ENCODE data around the gene ATP5F1B. TPM values are rescaled to one million over a fixed set of nuclear protein-coding genes. Genes with fewer than 3 reads are reported as not detected.

Gene ATP5F1B
- total and polyA plus RNA-seq, 2 of the 13 experiments (the other 11 are each of a cell fraction or from before 2014, with no cell fraction given): 1,051 to 1,180 TPM

DNA sequence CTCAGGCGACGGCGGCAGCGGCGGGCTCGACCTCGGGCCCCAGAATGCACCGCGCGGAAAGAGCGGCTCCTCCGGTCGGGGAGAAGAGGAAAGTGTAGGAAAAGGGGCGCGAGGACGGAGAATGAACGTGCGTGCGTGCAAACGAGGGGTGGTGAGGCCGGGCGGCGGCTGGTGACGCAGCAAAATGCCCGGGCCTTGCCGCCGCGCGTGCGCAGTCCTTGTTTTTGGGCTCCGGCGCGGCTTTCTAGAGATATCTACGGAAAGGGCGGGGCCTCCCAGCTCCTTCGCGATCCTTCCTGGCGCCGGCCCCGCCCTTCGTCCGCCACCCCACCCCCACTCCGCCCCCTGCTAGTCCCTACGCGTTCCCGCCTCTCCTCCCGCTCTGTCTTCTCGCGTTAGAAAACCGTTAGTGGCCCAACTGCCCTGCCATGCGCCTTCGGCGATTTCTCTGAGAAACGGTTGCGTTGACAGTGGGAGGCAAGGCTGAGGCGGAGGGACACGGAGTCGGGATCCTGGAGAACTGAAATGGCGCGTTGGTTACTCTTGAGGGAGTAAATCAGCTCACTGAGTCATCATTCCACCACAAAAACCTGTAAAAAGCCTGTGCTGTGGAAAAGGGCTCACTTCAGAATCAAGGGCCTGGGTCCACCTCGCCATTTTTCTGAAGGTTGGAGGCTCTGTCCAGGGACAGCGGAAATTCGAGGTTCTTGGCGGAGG, 42.5 kb upstream of the ATP5F1B start, which contains the start of gene PTGES3 (continued):
- TF ChIP-seq HNRNPLL (IDR thresholded peaks at IDR 0.05; ENCODE audit: low read depth, low read length, poor library complexity, severe bottlenecking) (peak; percentile 90), PHF5A (CRISPR knock-in tag; IDR thresholded peaks at IDR 0.05; ENCODE audit: low read depth, unreplicated experiment) (peak; percentile 68), NCOA2 (CRISPR knock-in tag; IDR thresholded peaks at IDR 0.05) (peak; percentile 72), ZSCAN22 (CRISPR knock-in tag; IDR thresholded peaks at IDR 0.05) (no peak; the same call in 1 of the 2 replicates), CCDC6 (CRISPR knock-in tag; IDR thresholded peaks at IDR 0.05) (peak; percentile 95), ZNF33A (CRISPR knock-in tag; IDR thresholded peaks at IDR 0.05; ENCODE audit: borderline replicate concordance) (no peak), LCORL (IDR thresholded peaks at IDR 0.05) (no peak), LCORL (CRISPR knock-in tag; IDR thresholded peaks at IDR 0.05) (0 out of 2 replicates have a peak, but pooled peaks have one; percentile 43), IKZF5 (CRISPR knock-in tag; IDR thresholded peaks at IDR 0.05) (peak; percentile 94), ZNF138 (CRISPR knock-in tag; IDR thresholded peaks at IDR 0.05; ENCODE audit: low read depth) (peak; percentile 96; the same call in 1 of the 2 replicates), MED13 (CRISPR knock-in tag; IDR thresholded peaks at IDR 0.05) (0 out of 2 replicates have a peak, but pooled peaks have one; percentile 75), IRX3 (CRISPR knock-in tag; IDR thresholded peaks at IDR 0.05; ENCODE audit: borderline replicate concordance, low read depth) (peak; percentile 95; the same call in 1 of the 2 replicates), MTA1 (CRISPR knock-in tag; IDR thresholded peaks at IDR 0.05; ENCODE audit: borderline replicate concordance) (peak; percentile 91), USF2 (IDR thresholded peaks at IDR 0.05; ENCODE audit: low read depth, low read length) (no peak), USF2 (CRISPR knock-in tag; IDR thresholded peaks at IDR 0.05; ENCODE audit: borderline replicate concordance) (peak; percentile 20; the same call in 1 of the 2 replicates)
- TF ChIP-seq, protein P1, sequence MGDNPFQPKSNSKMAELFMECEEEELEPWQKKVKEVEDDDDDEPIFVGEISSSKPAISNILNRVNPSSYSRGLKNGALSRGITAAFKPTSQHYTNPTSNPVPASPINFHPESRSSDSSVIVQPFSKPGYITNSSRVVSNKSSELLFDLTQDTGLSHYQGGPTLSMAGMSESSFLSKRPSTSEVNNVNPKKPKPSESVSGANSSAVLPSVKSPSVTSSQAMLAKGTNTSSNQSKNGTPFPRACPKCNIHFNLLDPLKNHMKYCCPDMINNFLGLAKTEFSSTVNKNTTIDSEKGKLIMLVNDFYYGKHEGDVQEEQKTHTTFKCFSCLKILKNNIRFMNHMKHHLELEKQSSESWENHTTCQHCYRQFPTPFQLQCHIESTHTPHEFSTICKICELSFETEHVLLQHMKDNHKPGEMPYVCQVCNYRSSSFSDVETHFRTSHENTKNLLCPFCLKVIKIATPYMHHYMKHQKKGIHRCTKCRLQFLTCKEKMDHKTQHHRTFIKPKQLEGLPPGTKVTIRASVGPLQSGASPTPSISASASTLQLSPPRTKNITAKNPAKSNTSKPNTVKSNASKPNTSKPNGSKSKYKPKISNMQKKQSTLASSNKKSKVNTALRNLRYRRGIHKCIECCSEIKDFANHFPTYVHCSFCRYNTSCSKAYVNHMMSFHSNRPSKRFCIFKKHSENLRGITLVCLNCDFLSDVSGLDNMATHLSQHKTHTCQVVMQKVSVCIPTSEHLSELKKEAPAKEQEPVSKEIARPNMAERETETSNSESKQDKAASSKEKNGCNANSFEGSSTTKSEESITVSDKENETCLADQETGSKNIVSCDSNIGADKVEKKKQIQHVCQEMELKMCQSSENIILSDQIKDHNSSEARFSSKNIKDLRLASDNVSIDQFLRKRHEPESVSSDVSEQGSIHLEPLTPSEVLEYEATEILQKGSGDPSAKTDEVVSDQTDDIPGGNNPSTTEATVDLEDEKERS (CRISPR knock-in tag; IDR thresholded peaks at IDR 0.05): peak; percentile 87; the same call in 1 of the 2 replicates
- TF ChIP-seq, protein P2, sequence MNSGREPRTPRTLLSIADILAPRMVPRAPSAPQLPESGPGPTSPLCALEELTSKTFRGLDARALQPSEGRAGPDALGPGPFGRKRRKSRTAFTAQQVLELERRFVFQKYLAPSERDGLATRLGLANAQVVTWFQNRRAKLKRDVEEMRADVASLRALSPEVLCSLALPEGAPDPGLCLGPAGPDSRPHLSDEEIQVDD (CRISPR knock-in tag; IDR thresholded peaks at IDR 0.05; ENCODE audit: borderline replicate concordance): 0 out of 2 replicates have a peak, but pooled peaks have one; percentile 9

Data from HepG2 (cell line).